ENCODE measurements around the gene TSKU. TPM values are rescaled to one million over a fixed set of nuclear protein-coding genes. Genes with fewer than 3 reads are reported as not detected.

Gene TSKU
- total RNA-seq, 1 donor, result not detected

DNA sequence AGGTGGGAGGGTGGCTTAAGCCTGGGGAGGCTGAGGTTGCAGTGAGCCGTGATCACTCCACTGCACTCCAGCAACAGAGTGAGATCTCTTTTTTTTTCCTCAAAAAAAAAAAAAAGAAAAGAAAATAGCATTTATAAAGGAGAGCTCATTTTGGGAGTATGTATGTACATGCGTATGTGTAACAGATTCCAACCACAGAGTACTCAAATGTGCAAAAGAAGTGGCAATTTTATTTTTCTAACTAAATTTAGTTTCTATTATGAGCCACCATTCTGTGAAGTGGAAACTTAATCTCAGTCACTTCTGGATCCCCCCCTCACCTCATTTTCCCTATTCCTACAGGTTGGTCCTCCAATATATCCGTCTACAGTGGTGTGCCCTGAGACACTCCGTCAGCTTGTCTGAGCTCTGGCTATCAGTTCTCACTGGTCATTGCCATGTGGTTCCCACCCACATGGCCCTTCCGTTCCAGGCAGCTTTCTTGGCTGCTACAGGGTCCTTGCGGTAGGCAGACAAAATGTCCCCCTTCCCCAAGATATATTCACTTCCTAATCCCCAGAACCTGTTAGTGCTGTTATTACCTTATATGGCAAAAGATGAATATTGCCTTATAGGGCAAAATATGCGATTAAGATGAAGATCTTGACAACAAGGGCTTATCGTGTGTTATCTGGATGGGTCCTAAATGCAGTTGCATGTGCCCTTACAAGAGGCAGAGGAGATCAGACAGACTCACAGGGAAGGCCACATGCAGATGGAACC, 35.8 kb upstream of the TSKU start:
- Histone ChIP-seq H3K9me3 (ENCODE audit: low read depth, low read length) (no peaks in the 10 kb centered on the region), H3K4me3 (ENCODE audit: low read length) (no peak overlapping the region)

DNA sequence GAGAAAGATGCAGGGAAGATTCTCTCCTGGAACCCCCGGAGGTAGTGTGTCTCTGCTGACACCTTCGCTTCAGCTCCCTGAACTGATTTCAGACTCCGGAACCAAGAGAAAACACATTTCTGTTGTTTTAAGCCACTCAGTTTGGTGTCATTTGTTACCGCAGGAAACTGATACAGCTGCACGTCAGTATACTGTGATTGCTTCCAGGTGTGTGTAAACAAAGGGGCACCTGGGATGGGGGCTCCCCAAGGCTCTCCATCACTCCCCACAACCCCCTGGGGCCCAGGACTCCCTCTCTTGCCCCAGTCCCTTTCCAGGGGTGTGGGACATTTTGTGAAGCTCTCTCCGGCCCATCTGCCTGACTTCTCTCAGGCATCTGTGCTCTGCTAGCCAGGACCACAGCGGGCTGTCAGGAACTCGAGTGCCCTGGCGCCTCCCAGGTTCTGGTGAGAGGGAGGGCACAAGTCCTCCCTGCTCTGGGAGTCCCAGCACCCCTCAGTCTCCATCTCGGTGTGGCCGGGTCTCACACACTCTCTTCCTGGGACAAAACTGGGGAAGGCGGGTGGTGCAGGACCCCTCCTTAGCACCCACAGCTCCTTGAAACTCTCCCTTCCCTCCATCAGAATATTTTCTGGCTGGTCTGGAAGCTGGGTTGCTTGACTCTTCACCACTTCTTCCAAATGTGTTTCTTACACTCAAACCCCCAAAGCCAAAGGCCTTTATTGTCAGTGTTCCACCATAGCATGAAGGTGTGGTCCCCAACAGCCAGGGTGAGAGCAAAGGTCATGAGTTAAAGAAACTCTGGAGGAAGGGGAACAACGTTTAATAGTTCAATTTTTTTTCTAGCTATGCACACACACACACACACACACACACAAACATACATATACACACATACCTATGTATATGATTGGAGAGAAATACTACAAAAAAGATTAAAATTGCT, 35.0 kb upstream of the TSKU start:
- Histone ChIP-seq H3K27me3 (ENCODE audit: insufficient read depth, low read length) (no peaks in the 10 kb centered on the region), H3K4me1 (ENCODE audit: insufficient read depth, low read length) (no peaks in the 10 kb centered on the region), H3K4me3 (ENCODE audit: low read length) (no peak overlapping the region), H3K9me3 (ENCODE audit: low read depth, low read length) (no peaks in the 10 kb centered on the region)

More for the DNA sequence above, 35.8 kb upstream of the TSKU start:
- Histone ChIP-seq H3K27me3 (ENCODE audit: insufficient read depth, low read length) (no peaks in the 10 kb centered on the region), H3K4me1 (ENCODE audit: insufficient read depth, low read length) (no peaks in the 10 kb centered on the region)

DNA sequence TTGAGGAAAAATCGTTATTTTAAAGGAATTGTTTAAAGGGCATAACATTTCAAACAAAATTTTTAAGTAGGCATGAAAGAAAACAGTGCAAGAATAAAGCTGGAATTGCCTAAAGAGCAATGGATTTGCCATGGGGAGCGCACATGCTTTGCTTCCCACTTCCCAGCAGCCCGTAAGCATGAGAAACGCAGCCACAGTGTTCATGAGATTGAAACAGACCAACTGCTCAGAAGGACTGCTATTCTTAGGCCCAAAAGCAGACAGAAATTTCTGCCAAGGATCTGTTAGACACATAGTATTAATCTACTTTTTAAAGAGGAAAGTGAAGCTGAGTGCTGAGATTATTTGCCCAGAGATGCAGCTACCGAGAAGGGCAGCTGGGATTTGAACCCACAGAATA, 34.2 kb upstream of the TSKU start:
- no peaks in the 10 kb centered on the region for H3K9me3 ChIP-seq (ENCODE audit: low read depth, low read length)
- no peaks in the 10 kb centered on the region for H3K27me3 ChIP-seq (ENCODE audit: insufficient read depth, low read length)
- no peaks in the 10 kb centered on the region for H3K4me1 ChIP-seq (ENCODE audit: insufficient read depth, low read length)
- H3K4me3 ChIP-seq (ENCODE audit: low read length), result no peak overlapping the region

DNA sequence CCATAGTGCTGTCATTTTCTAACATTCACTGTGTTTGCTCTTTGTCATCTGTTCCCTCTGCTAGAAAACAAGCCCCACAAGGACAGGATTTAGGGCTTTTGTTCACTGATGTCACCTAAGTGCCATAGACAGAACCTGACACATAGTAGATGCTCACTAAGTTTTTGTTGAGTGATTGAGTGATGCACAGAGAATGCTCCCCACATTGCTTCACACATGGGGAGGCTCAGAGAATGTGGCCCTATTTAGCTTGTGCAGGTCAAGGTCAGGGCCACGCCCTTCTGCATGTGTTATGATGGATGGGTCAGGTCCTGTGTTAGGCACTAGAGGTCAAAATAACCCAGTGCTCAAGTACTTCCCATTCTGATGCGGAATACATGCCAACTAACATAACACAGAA, 33.1 kb upstream of the TSKU start:
- no peaks in the 10 kb centered on the region for H3K27me3 ChIP-seq (ENCODE audit: insufficient read depth, low read length)
- no peak overlapping the region for H3K4me3 ChIP-seq (ENCODE audit: low read length)
- H3K4me1 ChIP-seq (ENCODE audit: insufficient read depth, low read length), result no peaks in the 10 kb centered on the region
- no peaks in the 10 kb centered on the region for H3K9me3 ChIP-seq (ENCODE audit: low read depth, low read length)

DNA sequence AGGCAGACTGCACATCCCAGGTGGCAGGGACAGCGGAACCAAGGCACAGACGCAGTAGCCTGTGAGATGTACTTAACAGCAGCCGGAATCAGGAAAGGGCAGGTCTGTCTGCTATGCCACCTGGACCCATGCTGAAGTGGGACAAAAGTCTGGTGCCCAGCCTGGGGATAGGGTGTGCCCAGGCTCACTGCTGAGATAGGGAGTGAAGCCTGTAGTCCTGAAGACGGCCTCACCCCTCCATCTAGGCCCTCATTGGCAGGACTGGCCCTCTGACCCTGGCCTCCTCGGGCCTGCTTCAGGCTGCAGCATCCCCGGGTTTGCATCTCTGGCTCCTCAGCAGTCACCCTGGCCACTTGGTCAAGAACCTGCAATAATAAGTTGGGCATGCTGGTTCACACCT, 32.4 kb upstream of the TSKU start:
- no peak overlapping the region for H3K4me3 ChIP-seq (ENCODE audit: low read length)
- no peaks in the 10 kb centered on the region for H3K27me3 ChIP-seq (ENCODE audit: insufficient read depth, low read length)
- no peaks in the 10 kb centered on the region for H3K9me3 ChIP-seq (ENCODE audit: low read depth, low read length)
- H3K4me1 ChIP-seq (ENCODE audit: insufficient read depth, low read length), result no peaks in the 10 kb centered on the region

DNA sequence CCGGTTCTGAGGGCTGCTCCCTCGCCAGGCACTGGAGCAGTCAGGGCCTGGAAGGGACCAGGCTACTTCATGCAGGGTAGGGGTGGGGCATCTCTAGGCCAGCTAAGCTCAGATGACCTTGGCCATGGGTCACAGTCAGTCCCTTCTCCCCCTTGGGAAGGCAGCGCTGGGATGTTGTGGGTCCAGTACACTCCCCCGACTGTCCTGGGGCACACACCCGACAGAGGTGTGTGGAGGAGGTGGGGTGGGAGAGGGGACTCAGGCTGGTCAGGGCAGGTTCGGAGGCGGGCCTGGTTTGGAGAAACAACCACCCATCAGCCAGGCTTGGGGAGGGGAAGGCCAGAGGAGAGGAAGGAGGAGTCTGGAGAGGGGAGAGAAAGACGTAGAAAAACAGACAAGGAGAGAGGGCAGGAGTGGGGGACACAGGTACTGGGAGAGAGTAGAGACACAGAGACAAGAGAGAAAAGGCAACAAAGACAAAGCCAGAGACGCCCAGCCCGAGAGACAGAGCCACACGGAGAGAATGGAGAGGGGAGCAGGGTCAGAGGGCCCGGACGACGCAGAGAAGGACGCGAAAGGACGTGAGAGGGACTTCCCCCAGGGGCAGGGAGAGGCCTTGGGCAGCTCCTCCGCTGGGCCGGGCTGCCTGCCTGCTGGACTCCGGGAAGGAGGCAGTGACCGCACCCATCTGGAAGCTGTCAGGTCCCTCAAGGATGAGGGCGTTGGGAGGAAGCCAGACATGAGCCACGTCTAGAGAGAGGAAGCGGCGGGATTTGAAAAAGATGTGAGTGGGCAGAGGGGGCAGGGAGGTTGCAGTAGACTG, 30.6 kb upstream of the TSKU start:
- Histone ChIP-seq H3K4me3 (ENCODE audit: low read length) (no peak overlapping the region), H3K9me3 (ENCODE audit: low read depth, low read length) (no peaks in the 10 kb centered on the region), H3K4me1 (ENCODE audit: insufficient read depth, low read length) (no peaks in the 10 kb centered on the region), H3K27me3 (ENCODE audit: insufficient read depth, low read length) (no peaks in the 10 kb centered on the region)

DNA sequence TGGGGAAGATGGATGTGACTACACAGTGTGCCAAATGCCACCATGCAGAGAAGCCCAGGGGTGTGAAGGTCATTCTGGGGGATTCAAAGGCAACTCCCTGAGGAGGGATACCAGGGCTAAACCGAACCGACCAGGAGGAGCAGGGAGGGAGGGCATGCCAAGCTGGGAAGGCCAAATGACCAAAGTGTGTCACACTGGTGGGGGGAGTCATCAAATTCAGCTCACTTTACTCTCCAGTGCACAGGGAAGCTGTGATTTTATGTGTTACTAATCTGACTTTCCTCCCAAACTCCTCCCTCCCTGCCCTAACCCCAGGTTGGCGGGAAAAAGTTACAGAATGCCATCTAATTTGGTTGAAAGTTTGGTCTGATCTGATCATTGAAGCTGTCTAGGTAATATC, 29.7 kb upstream of the TSKU start:
- Histone ChIP-seq H3K4me1 (ENCODE audit: insufficient read depth, low read length) (no peaks in the 10 kb centered on the region), H3K4me3 (ENCODE audit: low read length) (no peak overlapping the region), H3K9me3 (ENCODE audit: low read depth, low read length) (no peaks in the 10 kb centered on the region), H3K27me3 (ENCODE audit: insufficient read depth, low read length) (no peaks in the 10 kb centered on the region)

DNA sequence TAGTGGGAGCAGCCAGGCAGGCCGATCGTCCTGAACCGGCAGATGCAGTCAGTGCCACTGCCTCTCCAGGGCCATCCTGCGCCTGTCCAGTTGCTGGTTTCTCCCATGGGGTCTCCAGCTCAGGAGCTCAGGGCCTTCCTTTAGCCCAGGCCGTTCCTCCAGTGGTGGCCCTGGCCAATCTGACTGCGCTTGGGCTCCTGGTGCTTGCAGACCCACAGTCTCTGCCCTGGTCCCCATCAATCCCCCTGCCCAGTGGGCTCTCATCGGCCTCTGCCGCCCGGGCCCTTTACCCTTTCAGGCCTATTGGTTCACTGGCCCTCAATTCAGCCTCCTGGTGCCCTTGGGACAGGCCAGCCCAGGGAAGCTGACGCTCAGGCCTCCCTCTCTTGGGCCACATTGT, 29.2 kb upstream of the TSKU start:
- no peaks in the 10 kb centered on the region for H3K9me3 ChIP-seq (ENCODE audit: low read depth, low read length)
- no peaks in the 10 kb centered on the region for H3K4me1 ChIP-seq (ENCODE audit: insufficient read depth, low read length)
- no peaks in the 10 kb centered on the region for H3K27me3 ChIP-seq (ENCODE audit: insufficient read depth, low read length)

DNA sequence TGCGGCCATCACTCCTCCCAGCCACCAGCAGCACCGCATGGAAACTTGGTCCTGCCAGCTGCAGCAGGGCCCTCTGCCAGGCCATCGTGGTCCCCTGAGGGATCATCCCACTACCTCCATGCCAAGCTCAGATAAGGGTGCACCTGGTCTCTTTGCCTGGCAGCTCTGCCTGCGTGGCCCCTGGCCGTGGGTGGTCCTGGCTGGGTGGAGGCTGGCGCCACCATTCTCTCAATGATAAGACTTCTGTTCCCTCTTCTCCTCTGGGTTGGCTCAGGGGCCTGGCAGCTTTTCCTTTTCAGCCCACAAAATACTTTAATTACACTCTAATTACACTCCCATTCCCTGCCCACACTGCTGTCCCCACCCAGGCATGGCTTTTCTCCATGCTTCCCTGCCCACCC, 26.8 kb upstream of the TSKU start:
- Histone ChIP-seq H3K9me3 (ENCODE audit: low read depth, low read length) (no peaks in the 10 kb centered on the region), H3K27me3 (ENCODE audit: insufficient read depth, low read length) (no peaks in the 10 kb centered on the region), H3K4me3 (ENCODE audit: low read length) (no peak overlapping the region), H3K4me1 (ENCODE audit: insufficient read depth, low read length) (no peaks in the 10 kb centered on the region)

More for the DNA sequence above, 29.2 kb upstream of the TSKU start:
- H3K4me3 ChIP-seq (ENCODE audit: low read length), result no peak overlapping the region

DNA sequence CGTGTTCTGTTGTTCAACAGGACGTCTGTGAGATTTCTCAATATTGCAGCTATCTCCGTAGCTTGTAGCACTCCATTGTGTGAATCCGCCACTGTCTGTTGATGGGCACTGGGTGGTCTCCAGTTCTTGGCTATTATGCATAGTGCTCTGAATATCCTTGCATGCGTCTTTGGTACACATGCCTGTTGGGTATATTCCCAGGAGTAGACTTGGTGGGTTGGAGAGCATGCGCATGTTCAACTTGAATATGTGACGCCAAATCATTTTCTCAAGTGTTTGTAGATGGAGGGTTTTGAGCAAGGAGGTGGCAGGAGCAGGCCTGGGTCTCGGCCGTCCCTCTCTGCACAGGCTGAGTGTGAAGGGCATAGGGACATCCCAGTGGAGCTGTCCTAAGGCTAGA, 24.8 kb upstream of the TSKU start:
- no peaks in the 10 kb centered on the region for H3K4me1 ChIP-seq (ENCODE audit: insufficient read depth, low read length)
- no peaks in the 10 kb centered on the region for H3K27me3 ChIP-seq (ENCODE audit: insufficient read depth, low read length)
- no peaks in the 10 kb centered on the region for H3K9me3 ChIP-seq (ENCODE audit: low read depth, low read length)
- no peak overlapping the region for H3K4me3 ChIP-seq (ENCODE audit: low read length)

DNA sequence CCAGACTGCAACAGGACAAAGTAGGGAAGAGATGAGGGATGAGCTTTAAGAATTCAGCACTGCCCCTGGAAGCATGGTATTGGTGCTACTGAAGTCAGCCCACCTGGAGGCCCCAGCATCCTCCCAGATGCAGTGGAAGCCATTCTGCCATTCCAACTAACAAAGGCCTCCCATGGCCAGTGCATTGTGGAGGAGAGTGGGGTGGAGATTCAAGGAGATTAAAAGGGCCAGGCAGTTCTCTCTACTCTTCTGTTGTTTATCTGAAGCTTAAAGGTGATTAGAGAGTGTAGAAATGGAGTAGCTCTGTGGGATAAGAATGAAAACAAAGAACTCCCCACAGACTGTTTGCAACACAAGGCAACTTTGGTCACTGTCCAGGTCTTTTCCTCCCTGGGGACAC, 24.1 kb upstream of the TSKU start:
- H3K4me1 ChIP-seq (ENCODE audit: insufficient read depth, low read length), result no peaks in the 10 kb centered on the region

DNA sequence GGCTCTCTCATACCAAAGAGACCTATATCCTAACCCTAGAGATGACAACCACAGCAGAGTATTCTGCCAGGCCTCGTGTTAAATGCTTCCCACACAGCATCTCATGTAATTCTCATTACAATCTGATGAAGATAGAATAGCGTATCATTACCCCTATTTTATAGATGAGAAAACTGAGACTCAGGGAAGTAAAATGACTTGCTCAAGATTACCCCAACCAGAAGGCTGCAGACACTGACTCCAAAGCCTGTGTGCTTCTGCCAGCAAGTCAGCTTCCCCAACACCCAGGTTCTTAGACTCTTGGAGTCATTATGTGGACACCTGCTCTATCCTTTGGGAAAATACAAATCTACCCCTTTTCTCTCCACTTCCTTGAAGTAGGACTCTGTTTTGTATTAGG, 23.6 kb upstream of the TSKU start:
- H3K9me3 ChIP-seq (ENCODE audit: low read depth, low read length), result no peaks in the 10 kb centered on the region
- no peak overlapping the region for H3K4me3 ChIP-seq (ENCODE audit: low read length)
- no peaks in the 10 kb centered on the region for H3K27me3 ChIP-seq (ENCODE audit: insufficient read depth, low read length)
- no peaks in the 10 kb centered on the region for H3K4me1 ChIP-seq (ENCODE audit: insufficient read depth, low read length)

More for the DNA sequence above, 24.1 kb upstream of the TSKU start:
- H3K27me3 ChIP-seq (ENCODE audit: insufficient read depth, low read length), result no peaks in the 10 kb centered on the region
- no peaks in the 10 kb centered on the region for H3K9me3 ChIP-seq (ENCODE audit: low read depth, low read length)
- no peak overlapping the region for H3K4me3 ChIP-seq (ENCODE audit: low read length)

DNA sequence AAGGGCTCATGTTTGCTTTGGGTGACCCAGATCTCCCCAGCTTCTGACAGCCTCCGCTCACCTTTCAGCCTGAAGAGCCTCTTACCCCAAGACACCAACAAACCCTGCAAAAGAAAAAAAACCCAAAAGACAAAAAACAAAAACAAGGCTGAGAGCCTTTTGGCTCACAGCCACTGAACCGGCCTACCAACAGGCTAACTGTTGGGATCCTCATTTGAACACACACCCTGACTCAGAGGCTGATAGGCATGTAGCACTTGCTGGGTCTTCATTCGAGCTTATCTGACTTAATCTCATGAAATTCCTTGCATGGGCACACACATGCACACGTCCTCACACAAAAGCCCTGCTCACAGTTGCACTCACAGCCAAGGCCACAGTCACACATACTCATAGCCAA, 22.9 kb upstream of the TSKU start:
- H3K4me3 ChIP-seq (ENCODE audit: low read length), result no peak overlapping the region
- no peaks in the 10 kb centered on the region for H3K27me3 ChIP-seq (ENCODE audit: insufficient read depth, low read length)
- no peaks in the 10 kb centered on the region for H3K4me1 ChIP-seq (ENCODE audit: insufficient read depth, low read length)
- no peaks in the 10 kb centered on the region for H3K9me3 ChIP-seq (ENCODE audit: low read depth, low read length)

DNA sequence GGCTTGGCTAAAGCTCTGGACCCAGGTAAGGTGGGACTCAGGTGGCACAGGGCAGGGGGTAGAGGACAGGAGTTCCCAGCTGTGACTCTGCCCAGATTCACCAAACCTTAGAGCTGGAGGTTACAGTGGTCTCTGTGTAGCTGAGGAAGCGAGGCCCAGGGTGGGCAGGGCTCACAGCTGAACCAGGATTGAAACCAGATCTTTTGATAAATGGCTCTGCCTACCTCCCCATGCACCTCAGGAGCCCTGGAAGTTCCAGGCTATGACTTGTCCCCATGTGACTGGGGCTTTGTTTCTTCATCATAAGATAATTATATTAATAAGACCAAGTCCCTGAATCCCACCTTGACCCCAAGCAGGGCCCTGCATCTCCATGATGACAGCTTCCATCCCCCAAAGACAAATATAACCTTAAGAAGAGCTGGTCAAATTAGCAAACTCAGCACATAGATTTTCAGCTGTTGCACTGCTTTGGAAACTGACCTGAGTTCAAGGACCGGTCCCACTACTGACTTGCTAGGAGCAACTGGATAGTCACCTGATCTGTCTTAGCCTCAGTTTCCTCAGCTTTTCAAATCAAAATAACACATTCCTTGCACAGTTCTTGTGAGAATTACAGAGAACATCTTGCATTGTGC, 21.3 kb upstream of the TSKU start:
- Histone ChIP-seq H3K9me3 (ENCODE audit: low read depth, low read length) (no peaks in the 10 kb centered on the region), H3K27me3 (ENCODE audit: insufficient read depth, low read length) (no peaks in the 10 kb centered on the region), H3K4me1 (ENCODE audit: insufficient read depth, low read length) (no peaks in the 10 kb centered on the region), H3K4me3 (ENCODE audit: low read length) (no peak overlapping the region)
